Large intestine (tissue), 3 donors: Measurements from ENCODE around the gene OR5D18. TPM values are rescaled to one million over a fixed set of nuclear protein-coding genes. Genes with fewer than 3 reads are reported as not detected.
"Not testable (repeated sequence)": the region's sequence is repeated elsewhere in the genome, so short reads cannot be mapped to it uniquely, and the experiment has no call there.

ENCODE experiments used
- DNase-seq, 2 donors: peaks; one replicate each; pipeline versions ENCODE4 v3.0.0 to v3.0.0-alpha.2; 2013
- H3K27ac ChIP-seq: one replicate; pipeline ENCODE4 v1.5.1; 2013; ENCODE audit warnings: low read length
- H3K27me3 ChIP-seq: 2 replicates; pipeline ENCODE4 v1.6.1; 2013; ENCODE audit warnings: low read length; ENCODE audit not compliant: control insufficient read depth, insufficient read depth
- H3K36me3 ChIP-seq: 2 replicates; pipeline ENCODE4 v1.6.1; 2013; ENCODE audit warnings: low read length; ENCODE audit not compliant: control insufficient read depth, insufficient read depth
- H3K4me1 ChIP-seq: one replicate; pipeline ENCODE4 v1.6.1; 2013; ENCODE audit warnings: low read length; ENCODE audit not compliant: control insufficient read depth, insufficient read depth
- H3K4me3 ChIP-seq: one replicate; pipeline ENCODE4 v1.5.1; 2013; ENCODE audit warnings: low read length
- H3K9me3 ChIP-seq: one replicate; pipeline ENCODE4 v1.6.1; 2013; ENCODE audit warnings: mild to moderate bottlenecking, low read depth, low read length, moderate library complexity; ENCODE audit not compliant: control insufficient read depth
- WGBS: methylation state at CpG from one replicate; pipeline ENCODE4 v1.1.5; 2013; ENCODE audit warnings: low lambda C conversion rate; ENCODE audit not compliant: insufficient coverage; 5-methylcytosine and 5-hydroxymethylcytosine counted together
- polyA plus RNA-seq: library from polyadenylated mRNA; unstranded; fragments of 120-200 nt; gene quantifications from one replicate; pipeline ENCODE4 v1.2.1, GENCODE V29; 2013

The OR5D18 gene
- polyA plus RNA-seq, 1 donor, result not detected

- Histone ChIP-seq H3K36me3 (no peaks in the 10 kb centered on the region), H3K27me3 (no peaks in the 10 kb centered on the region), H3K4me3 (no peak overlapping the region), H3K9me3 (no peaks in the 10 kb centered on the region), H3K4me1 (no peaks in the 10 kb centered on the region), H3K27ac (no peak overlapping the region)
- WGBS, result no CpG with 5 or more reads among the region's 1 CpG
- no peak for DNase-seq
Measured at GRCh38 chr11:55852141-55852540, 32.7 kb downstream of the OR5D18 start.

GRCh38 chr11:55854704-55855103, 35.3 kb downstream of the OR5D18 start:
- H3K9me3 ChIP-seq, result no peaks in the 10 kb centered on the region
- H3K4me1 ChIP-seq, result no peaks in the 10 kb centered on the region
- no CpG with 5 or more reads among the region's 1 CpG for WGBS
- DNase-seq, result no peak
- no peaks in the 10 kb centered on the region for H3K27me3 ChIP-seq
- no peak overlapping the region for H3K27ac ChIP-seq
- no peaks in the 10 kb centered on the region for H3K36me3 ChIP-seq
- H3K4me3 ChIP-seq, result no peak overlapping the region

GRCh38 chr11:55867354-55867753, 47.9 kb downstream of the OR5D18 start:
- not testable (repeated sequence) for H3K27me3 ChIP-seq, H3K27ac ChIP-seq, DNase-seq, H3K36me3 ChIP-seq, H3K4me3 ChIP-seq, H3K9me3 ChIP-seq, H3K4me1 ChIP-seq
- 80% methylated on average over 1 of the region's 4 CpGs for WGBS

Other genes with a start within 250 kb of the OR5D18 start
- not detected for gene OR4C16, start 247.5 kb upstream of the OR5D18 start, polyA plus RNA-seq
- gene OR4C11, start 212.0 kb upstream of the OR5D18 start, polyA plus RNA-seq, result not detected
- gene OR4P4, start 184.5 kb upstream of the OR5D18 start, polyA plus RNA-seq, result not detected
- gene OR4S2, start 171.3 kb upstream of the OR5D18 start, polyA plus RNA-seq, result not detected
- not detected for gene OR4C6, start 157.4 kb upstream of the OR5D18 start, polyA plus RNA-seq
- gene OR5D13, start 46.2 kb upstream of the OR5D18 start, polyA plus RNA-seq, result not detected
- gene OR5D14, start 24.1 kb upstream of the OR5D18 start, polyA plus RNA-seq, result not detected
- not detected for gene OR5L1, start 8.3 kb upstream of the OR5D18 start, polyA plus RNA-seq
- not detected for gene OR5L2, start 7.6 kb downstream of the OR5D18 start, polyA plus RNA-seq
- not detected for gene OR5D16, start 19.1 kb downstream of the OR5D18 start, polyA plus RNA-seq
- not detected for gene TRIM51, start 63.7 kb downstream of the OR5D18 start, polyA plus RNA-seq
- gene OR5W2, start 95.0 kb downstream of the OR5D18 start, polyA plus RNA-seq, result not detected
- not detected for gene OR5I1, start 116.8 kb downstream of the OR5D18 start, polyA plus RNA-seq
- gene OR10AG1, start 150.3 kb downstream of the OR5D18 start, polyA plus RNA-seq, result not detected
- gene OR5F1, start 175.0 kb downstream of the OR5D18 start, polyA plus RNA-seq, result not detected
- not detected for gene OR5AS1, start 208.0 kb downstream of the OR5D18 start, polyA plus RNA-seq